ENCODE data around the gene CPSF3.
"Not testable (repeated sequence)": the region's sequence is repeated elsewhere in the genome, so short reads cannot be mapped to it uniquely, and the experiment has no call there.

The CPSF3 gene

DNA sequence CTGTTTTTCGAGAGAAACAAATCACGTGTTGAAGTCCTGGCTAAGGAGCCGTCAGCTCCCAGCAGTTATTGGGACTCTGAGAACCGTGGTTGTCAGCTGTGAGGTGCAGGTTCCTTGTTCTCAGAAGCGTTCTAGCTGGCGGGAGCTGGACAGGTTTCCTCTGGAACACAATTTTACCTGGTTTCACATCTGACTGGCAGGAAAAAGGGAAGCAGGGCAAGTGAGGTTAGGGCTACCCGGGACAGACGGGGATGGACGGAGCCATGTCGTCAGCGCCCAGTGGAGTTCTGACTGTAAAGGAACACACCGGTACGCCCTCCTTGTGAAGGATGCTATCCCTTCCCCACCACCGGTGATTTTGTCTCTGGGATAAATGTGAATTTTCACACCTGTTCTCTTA, 26.3 kb upstream of the CPSF3 start:
- DNase-seq: no peak

GRCh38 chr2:9398251-9398650, 25.2 kb upstream of the CPSF3 start:
- not testable (repeated sequence) for DNase-seq

- no peak for DNase-seq
These were observed 24.3 kb upstream of the CPSF3 start for GRCh38 chr2:9398881-9399780.

DNA sequence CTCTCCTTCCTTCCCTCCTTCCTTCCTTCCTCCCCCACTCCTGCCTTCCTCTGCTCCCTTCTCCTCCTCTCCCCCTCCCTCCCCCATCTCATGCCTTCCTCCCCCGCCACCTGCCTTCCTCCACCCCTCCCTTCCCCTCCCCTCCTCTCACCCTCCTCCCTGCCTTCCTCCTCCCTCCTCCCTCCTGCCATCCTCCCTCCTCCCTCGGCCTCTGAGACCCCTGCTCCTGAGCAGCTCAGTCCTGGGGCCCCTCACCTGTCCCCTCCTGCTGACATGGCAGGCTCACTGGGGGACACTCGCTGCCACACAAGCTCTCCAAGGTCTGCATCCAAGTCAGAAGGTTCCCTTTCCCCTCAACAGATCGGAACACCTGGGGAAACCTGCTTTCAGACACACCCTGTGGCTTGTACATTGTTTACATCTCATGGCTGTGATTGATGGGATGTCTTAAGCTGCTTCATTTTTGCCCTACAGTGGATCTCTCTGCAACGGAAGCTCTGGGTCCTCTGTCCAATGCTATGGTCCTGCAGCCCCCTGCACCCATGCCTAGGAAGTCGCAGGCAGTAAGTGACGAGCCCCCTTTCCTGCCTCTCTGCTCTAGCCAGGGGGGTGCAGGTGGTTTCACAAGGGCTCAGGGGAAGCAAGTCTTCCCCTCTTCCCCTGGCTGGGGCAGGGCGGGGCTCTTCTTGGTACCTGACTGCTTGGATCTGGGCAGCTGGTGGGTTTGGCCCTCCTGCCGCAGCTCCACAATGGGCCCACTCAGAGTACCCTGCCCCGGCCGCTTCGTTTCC, 23.0 kb upstream of the CPSF3 start:
- DNase-seq: no peak

GRCh38 chr2:9401059-9401547, 22.4 kb upstream of the CPSF3 start:
- DNase-seq: no peak

GRCh38 chr2:9401646-9402371, 21.6 kb upstream of the CPSF3 start:
- no peak for DNase-seq

DNA sequence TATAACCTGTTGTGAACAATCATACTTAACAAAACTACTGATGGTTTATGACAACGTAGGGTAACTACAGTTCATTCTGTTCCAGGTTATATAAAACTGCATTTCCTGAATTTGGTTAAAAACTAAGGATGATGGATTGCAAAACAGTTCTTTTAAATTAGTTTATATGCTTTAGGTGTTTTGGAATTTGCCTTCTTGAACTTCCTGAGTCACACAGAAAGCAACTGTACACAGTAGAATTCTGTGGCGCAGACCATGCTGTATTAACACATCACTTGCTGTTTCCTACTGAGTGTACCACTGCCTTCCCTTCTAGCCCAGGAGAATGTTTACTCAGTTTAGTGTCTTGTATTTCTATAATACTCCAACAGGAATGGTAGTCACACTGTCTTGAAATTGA, 19.5 kb upstream of the CPSF3 start:
- DNase-seq: no peak

- DNase-seq: no peak
These were observed 19.0 kb upstream of the CPSF3 start for GRCh38 chr2:9404451-9404850.

DNA sequence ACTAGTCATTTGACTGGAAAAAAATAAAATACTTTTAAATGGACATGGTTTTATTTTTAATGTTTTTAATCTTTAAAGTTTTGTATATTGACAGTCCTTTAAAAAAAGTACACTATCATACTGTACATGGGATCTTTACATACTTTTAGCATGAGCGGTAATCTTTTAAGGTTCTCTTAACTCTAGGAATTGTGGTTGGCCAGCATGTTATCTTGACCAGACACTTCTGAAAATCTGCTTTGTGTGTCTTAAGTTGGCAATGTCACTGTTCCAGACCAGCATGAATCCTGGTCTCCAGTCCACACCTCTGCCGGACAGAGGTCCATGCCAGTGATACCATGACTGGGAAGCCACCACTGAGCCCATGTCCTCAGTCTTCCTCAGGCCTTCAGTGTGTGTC, 17.8 kb upstream of the CPSF3 start:
- no peak for DNase-seq

GRCh38 chr2:9406529-9407362, 16.7 kb upstream of the CPSF3 start:
- DNase-seq: no peak

DNA sequence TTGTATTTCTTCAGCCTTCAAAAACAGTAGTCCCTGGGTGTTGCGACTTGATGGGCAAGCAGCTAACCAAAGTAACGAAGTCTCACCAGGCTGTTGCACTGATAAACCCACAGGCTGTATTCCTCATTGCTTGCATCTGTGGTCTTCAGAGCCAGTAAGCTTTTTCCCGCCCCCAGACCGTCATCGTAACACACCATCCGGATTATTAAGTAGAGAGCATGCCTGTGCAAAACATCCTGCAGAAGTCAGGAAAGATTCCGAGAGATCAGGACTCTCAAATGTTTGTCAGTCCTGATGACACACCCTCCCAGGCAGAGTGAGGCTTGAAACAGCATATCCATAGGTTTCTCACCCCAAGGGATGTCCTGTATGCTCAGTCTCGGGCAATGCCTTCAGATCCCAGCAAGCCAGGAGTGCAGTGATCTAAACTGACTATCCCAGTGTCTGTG, 16.1 kb upstream of the CPSF3 start:
- no peak for DNase-seq

DNA sequence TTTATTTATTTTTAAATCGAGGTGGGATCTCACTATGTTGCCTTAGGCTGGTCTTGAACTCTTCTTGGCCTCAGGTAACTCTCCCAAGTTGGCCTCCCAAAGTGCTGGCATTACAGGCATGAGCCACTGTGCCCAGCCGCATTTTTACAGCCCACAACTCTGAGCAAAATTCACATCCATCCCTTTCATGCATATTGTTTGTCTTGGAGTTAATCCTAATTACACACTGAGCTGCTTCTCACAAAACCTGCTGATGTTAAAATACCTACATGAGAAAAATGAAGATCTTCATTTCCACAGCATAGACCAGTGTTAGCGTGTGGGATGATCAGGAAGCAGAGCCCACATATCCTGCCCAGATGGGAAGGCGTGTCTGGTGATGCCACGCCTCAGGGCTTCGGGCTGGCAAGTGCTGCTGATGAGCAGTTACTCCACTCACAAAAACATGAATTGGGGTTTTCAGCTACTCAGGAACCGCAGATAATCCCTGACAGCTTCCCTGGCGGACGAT, 14.8 kb upstream of the CPSF3 start:
- no peak for DNase-seq

GRCh38 chr2:9410108-9410507, 13.3 kb upstream of the CPSF3 start:
- no peak for DNase-seq

DNA sequence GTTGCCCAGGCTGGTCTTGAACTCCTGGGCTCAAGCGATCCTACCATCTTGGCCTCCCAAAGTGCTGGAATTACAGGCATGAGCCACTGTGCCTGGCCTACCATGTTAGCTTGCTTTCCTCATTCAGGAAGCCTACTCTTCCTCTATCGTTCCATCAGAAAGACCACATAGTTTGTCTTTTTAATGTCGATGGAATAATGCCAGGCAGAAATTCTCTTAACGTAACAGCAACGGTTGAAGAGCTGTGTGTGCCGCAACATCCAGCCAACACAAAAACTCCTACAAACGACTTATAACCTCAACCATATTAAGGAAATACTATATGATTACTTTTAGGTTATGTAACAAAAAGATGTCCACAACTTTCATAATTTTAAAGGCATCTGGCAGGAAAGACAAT, 10.7 kb upstream of the CPSF3 start:
- no peak for DNase-seq

DNA sequence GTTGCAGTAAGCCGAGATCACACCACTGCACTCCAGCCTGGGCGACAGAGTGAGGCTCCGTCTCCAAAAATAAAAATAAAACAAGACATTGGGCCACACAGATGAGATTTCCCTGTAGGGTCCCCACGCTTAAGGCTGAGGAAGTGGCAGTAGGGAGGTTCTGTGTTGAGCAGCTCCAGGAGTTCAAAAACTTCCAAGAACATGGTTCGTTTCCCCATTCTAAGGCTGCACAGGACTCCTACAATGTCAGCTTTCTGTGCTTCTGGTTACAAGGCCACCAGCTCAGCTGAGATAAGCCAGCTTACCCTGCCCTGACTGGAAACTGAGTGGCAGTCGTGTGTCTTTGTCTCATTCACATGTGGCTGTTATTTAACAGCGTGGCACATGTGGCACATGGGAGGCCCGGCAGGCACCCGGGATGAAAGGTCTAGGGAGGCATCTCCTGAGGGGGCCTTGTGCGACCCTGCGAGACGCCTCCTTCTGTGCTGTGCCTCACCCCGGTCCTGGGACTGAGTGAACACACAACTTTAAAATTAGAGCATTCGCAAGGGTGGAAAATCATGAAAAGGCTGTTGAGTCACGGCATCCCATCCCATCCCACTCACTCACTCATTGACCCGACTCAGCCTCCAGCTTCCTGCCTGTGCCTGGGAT, 7.8 kb upstream of the CPSF3 start:
- no peak for DNase-seq

GRCh38 chr2:9416267-9416961, 7.0 kb upstream of the CPSF3 start:
- DNase-seq: no peak

DNA sequence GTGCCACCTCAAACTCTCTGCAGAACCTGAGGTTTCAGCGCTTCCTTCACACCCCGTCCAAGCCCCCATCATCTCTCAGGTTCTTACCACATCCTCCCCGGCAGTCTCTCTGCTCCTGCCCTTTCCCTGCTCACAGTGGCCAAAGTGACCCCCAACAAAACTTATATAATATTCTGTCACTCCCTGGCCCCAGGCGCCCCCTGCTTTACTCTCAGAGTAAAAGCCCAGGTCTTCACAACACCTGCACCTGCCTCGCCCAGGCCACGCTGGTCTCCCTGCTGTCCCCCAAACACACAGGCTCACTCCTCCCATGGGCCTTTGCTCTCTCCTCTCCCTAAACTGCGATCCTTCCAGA, 6.5 kb upstream of the CPSF3 start:
- no peak for DNase-seq

DNA sequence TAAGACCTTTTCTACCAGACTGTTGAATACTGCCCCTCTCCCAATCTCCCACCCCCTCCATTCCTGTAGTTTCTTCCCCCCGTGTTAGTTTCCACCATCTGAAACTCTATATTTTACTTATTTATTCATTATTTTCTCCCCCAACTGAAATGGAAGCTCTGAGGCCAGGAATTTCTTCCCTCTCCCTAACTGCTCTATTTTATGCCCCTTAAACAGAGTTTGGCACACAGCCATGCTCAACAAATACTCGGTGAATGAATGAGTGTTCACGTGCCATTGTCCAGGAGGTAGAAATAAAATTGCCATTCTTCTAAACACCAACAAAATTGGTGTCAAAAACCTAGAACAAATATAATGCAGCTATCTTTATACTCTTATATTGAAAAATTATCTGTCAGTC, 5.7 kb upstream of the CPSF3 start:
- no peak for DNase-seq

DNA sequence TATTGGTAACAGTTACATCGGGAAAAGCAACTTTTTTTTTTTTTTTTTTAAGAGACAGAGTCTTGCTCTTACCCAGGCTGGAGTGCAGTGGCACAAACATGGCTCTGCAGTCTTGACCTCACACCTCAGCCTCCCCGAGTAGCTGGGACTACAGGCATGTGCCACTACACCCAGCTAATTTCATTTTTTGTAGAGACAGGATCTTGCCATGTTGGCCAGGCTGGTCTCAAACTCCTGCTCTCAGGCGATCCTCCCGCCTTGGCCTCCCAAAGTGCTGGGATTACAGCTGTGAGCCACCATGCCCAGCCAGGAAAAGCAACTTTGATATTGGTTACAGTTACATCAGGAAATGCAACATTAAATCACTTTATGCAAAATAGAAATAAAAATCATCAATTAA, 4.7 kb upstream of the CPSF3 start:
- no peak for DNase-seq

- DNase-seq: no peak
These were observed 3.9 kb upstream of the CPSF3 start for GRCh38 chr2:9419541-9419940.

GRCh38 chr2:9420495-9420894, 3.0 kb upstream of the CPSF3 start:
- no peak for DNase-seq
